Prostate gland (tissue), 2 donors: ENCODE measurements around the gene GGN. TPM values are rescaled to one million over a fixed set of nuclear protein-coding genes. Genes with fewer than 3 reads are reported as not detected.

Source experiments
- DNase-seq: peaks from one replicate; pipeline ENCODE4 v3.0.0-alpha.2; 2019; ENCODE audit warnings: low spot score
- H3K27ac ChIP-seq, 2 donors: fragments of 200-600 bp; sonication (generic); 2 replicates each; pipeline ENCODE4 v1.5.1; 2017 to 2019
- H3K27me3 ChIP-seq: fragments of 200-600 bp; sonication (generic); replicated peaks from 2 replicates; pipeline ENCODE4 v1.5.1; 2019; ENCODE audit not compliant: insufficient read depth
- H3K36me3 ChIP-seq, 2 donors: fragments of 200-600 bp; sonication (generic); 1 replicate in 1 of 2; 2 replicates in 1 of 2; pipeline versions ENCODE4 v1.5.1 to v1.8.1; 2017 to 2019
- H3K4me1 ChIP-seq: fragments of 200-600 bp; sonication (generic); replicated peaks from 2 replicates; pipeline ENCODE4 v1.5.1; 2019
- H3K4me3 ChIP-seq, 2 donors: fragments of 200-600 bp; sonication (generic); 2 replicates each; pipeline ENCODE4 v1.5.1; 2017 to 2019
- H3K9me3 ChIP-seq: fragments of 200-600 bp; sonication (generic); 2 replicates; pipeline ENCODE4 v1.5.1; 2017
- POLR2A ChIP-seq: fragments of 450-650 bp; IDR thresholded peaks from one replicate; pipeline ENCODE4 v1.6.1; 2016; ENCODE audit warnings: antibody characterized with exemption, mild to moderate bottlenecking
- POLR2AphosphoS5 ChIP-seq: sonication (generic); formaldehyde crosslinking; IDR thresholded peaks from one replicate; pipeline ENCODE4 v1.6.1; 2017; ENCODE audit warnings: antibody characterized with exemption
- WGBS: methylation state at CpG from one replicate; pipeline ENCODE4 v1.1.5; 2018; 5-methylcytosine and 5-hydroxymethylcytosine counted together
- intact Hi-C: fragments of 100-400 bp; cut with DNase I; formaldehyde crosslinking; loops from one replicate; pipeline ENCODE4 v1.14.2; 2022
- total RNA-seq, 2 donors: library from RNA; depleted of rRNA; stranded (reverse); fragments of >200 nt; gene quantifications; one replicate each; pipeline ENCODE4 v1.1.0, GENCODE V29; 2016
- TF ChIP-seq, protein P1 (sequence below), 4 experiments: fragments of 200-600 bp in 2 of 4; fragments of 450-650 bp in 2 of 4; sonication (generic) in 2 of 4; IDR thresholded peaks; 1 replicate in 3 of 4; 2 replicates in 1 of 4; pipeline ENCODE4 v1.5.1; 2016 to 2019; ENCODE audit warnings: antibody characterized with exemption in 4 of 4, mild to moderate bottlenecking in 2 of 4, moderate library complexity in 2 of 4

GGN gene
- total RNA-seq, 2 donors from 2014 or later, result 0.27 to 7.4 TPM

GRCh38 chr19:38386971-38387549, 774 bp downstream of the GGN start:
- 11% methylated on average over 36 of the region's 36 CpGs for WGBS
- peak overlapping the region; percentile 55 to 74 for H3K27ac ChIP-seq
- no peaks in the 10 kb centered on the region for H3K9me3 ChIP-seq
- intact Hi-C loops, result no loop called here
- no peak for TF ChIP-seq POLR2AphosphoS5
- TF ChIP-seq, protein P1, sequence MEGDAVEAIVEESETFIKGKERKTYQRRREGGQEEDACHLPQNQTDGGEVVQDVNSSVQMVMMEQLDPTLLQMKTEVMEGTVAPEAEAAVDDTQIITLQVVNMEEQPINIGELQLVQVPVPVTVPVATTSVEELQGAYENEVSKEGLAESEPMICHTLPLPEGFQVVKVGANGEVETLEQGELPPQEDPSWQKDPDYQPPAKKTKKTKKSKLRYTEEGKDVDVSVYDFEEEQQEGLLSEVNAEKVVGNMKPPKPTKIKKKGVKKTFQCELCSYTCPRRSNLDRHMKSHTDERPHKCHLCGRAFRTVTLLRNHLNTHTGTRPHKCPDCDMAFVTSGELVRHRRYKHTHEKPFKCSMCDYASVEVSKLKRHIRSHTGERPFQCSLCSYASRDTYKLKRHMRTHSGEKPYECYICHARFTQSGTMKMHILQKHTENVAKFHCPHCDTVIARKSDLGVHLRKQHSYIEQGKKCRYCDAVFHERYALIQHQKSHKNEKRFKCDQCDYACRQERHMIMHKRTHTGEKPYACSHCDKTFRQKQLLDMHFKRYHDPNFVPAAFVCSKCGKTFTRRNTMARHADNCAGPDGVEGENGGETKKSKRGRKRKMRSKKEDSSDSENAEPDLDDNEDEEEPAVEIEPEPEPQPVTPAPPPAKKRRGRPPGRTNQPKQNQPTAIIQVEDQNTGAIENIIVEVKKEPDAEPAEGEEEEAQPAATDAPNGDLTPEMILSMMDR (IDR thresholded peaks at IDR 0.05), result no peak
- no peak for TF ChIP-seq POLR2A
- peaks cover 0 to 24% of the 10 kb centered on the region in 2 donors for H3K36me3 ChIP-seq
- H3K4me3 ChIP-seq, result peak overlapping the region; percentile 32 to 38
- H3K27me3 ChIP-seq, result no peaks in the 10 kb centered on the region
- DNase-seq, result no peak
- H3K4me1 ChIP-seq, result peaks cover 5% of the 10 kb centered on the region

DNA sequence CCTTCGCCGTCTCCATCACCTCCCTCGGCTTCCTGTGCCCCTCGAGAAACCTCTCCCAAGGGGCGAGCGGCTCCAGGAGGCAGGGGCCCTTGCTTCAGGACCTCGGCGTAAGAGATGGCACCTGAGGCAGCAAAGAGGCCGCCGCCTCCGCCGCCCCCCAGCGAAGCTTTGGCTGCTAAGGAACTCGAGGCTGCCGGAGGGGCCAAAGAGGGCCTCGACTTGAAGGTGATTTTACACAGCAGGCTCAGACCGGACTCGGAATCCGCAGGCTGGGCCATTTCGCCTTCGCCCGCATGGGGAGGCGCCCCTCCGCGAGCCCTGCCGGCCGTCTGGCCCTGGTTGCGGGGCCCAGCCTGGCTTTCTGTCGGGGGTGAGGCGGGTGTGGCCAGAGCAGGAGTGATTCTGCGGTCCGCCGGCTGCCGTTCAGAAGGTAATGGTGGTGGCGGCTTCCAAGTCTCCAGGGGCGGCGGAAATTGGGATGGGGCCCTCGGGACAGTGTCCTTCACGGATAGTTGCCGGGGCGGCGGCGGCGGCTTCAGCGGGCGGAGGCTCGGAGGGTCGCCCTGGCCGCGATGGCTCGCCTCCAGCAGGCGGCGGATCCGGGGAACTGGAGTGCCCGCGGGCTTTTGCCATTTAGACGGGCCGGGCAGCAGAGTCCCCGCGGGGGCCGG, 1.4 kb downstream of the GGN start:
- intact Hi-C loops, result no loop called here
- H3K27me3 ChIP-seq, result no peaks in the 10 kb centered on the region
- no peaks in the 10 kb centered on the region for H3K9me3 ChIP-seq
- 59% methylated on average over 61 of the region's 61 CpGs for WGBS
- TF ChIP-seq, protein P1 (IDR thresholded peaks at IDR 0.05), result no peak
- no peak for TF ChIP-seq POLR2AphosphoS5
- TF ChIP-seq POLR2A, result no peak
- peaks cover 3 to 29% of the 10 kb centered on the region in 2 donors for H3K36me3 ChIP-seq
- DNase-seq, result no peak
- no peak overlapping the region for H3K27ac ChIP-seq
- H3K4me3 ChIP-seq, result no peak overlapping the region
- peaks cover 5% of the 10 kb centered on the region for H3K4me1 ChIP-seq

- Histone ChIP-seq H3K9me3 (no peaks in the 10 kb centered on the region), H3K4me1 (peaks cover 5% of the 10 kb centered on the region), H3K36me3 (peaks cover 5 to 34% of the 10 kb centered on the region in 2 donors), H3K27me3 (no peaks in the 10 kb centered on the region), H3K4me3 (no peak overlapping the region), H3K27ac (no peak overlapping the region)
- intact Hi-C loops, result no loop called here
- DNase-seq, result no peak
- TF ChIP-seq POLR2AphosphoS5 (no peak), POLR2A (no peak)
- TF ChIP-seq, protein P1 (IDR thresholded peaks at IDR 0.05), result no peak
- whole genome bisulfite sequencing, result 80% methylated on average over 37 of the region's 40 CpGs
Observed at GRCh38 chr19:38385804-38386257, 2.0 kb downstream of the GGN start.

- Histone ChIP-seq H3K9me3 (no peaks in the 10 kb centered on the region), H3K4me3 (no peak overlapping the region), H3K4me1 (peaks cover 5% of the 10 kb centered on the region), H3K27me3 (no peaks in the 10 kb centered on the region), H3K36me3 (peaks cover 8 to 37% of the 10 kb centered on the region in 2 donors), H3K27ac (no peak overlapping the region)
- intact Hi-C loops, result no loop called here
- TF ChIP-seq, protein P1 (IDR thresholded peaks at IDR 0.05), result no peak
- no peak for TF ChIP-seq POLR2A
- no peak for TF ChIP-seq POLR2AphosphoS5
- WGBS, result 87% methylated on average over 36 of the region's 40 CpGs
- DNase-seq, result no peak
Observed at GRCh38 chr19:38385057-38385803, 2.6 kb downstream of the GGN start.
